GM19397 (cell line): ENCODE data around the gene FAM229B.

Experiments used
- ATAC-seq: cut with Tn5 transposase; IDR thresholded peaks from one replicate; pipeline ENCODE4 v1.9.1; 2021; ENCODE audit warnings: mild to moderate bottlenecking, moderate library complexity; ENCODE audit not compliant: unreplicated experiment

Gene FAM229B

GRCh38 chr6:112141707-112142106 lies 54.3 kb downstream of the FAM229B start:
- ATAC-seq: no peak

DNA sequence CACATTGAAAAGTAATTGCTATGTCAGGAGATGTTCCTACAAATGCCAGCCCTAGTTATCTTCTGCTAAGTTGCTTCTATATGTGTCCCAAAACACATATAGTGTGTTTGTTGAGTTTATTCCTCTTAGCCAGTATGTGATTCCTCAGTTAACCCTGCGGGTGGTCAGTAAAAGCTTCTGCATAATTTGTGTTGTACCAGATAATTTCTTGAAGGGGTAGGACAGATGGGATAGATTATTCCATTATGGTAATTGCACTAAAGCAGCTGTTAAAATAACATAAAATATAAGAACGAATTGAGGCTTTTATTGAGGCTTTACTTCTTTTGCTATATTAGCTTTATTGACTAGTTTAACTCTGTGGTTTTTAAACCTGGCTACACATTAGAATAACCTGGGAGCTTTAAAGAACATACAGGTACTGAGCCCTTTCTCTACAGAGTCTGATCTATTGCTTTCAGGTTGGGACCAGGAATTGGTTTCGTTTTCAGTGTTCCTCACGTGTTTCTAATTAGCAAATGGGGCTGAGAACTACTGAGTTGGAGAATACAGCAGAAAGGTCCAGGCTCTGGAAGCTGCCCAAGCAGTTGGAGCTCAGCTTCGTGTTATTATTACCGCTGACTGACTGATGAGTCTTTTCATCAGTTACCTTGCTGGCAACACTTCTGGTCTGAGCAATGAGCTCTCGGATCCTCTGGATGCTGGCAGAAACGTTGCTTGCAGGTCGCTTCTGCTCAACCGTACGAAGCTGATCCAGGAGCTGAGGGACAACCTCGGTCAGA lies 56.9 kb downstream of the FAM229B start:
- no peak for ATAC-seq

GRCh38 chr6:112145080-112145573 lies 57.7 kb downstream of the FAM229B start:
- no peak for ATAC-seq

- no peak for ATAC-seq
Measured at GRCh38 chr6:112148103-112148502, 60.7 kb downstream of the FAM229B start.

GRCh38 chr6:112149236-112149635 lies 61.8 kb downstream of the FAM229B start:
- no peak for ATAC-seq

DNA sequence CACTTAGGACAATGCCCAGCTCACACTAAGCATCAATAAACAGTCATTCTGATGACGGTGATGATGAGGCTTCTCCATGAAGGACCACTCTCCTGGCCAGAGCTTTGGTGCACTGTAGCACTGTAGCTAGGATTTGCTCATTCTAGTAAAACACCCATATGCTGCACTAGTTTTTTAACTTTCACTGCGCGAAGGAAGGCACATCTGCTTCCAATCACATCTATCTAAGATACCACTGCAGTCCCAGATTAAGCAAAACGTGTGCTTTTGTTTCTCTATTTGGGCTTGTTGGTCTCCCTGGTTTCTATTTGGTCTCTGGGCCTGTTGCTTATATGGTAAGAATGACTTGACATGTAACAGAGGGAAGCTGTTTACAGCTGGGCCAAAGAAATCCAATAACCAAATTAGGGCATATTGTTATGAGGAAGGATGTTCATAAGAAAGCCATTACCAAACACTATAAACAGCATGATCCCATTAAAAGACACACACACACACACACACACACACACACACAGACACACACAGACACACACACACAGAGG lies 62.4 kb downstream of the FAM229B start:
- ATAC-seq: no peak

- ATAC-seq: no peak
Measured at GRCh38 chr6:112150363-112150762, 63.0 kb downstream of the FAM229B start.
